CD14-positive monocyte (primary cell): ENCODE data around the gene SDCBP2. TPM values are rescaled to one million over a fixed set of nuclear protein-coding genes. Genes with fewer than 3 reads are reported as not detected.

Source experiments
- DNase-seq, 3 donors: peaks; one replicate each; pipeline ENCODE4 v3.0.0-alpha.2; 2011 to 2022
- H2AFZ ChIP-seq: 2 replicates; pipeline ENCODE4 v1.6.0; 2012; ENCODE audit warnings: mild to moderate bottlenecking, low read depth, low read length, inconsistent platforms; ENCODE audit not compliant: insufficient read depth, poor library complexity, severe bottlenecking
- H3K27ac ChIP-seq, 2 donors: 1 replicate in 1 of 2; 2 replicates in 1 of 2; pipeline ENCODE4 v1.5.1; 2012 to 2013; ENCODE audit warnings: low read length in 2 of 2, control low read depth in 1 of 2, inconsistent platforms in 1 of 2, low read depth in 1 of 2, mild to moderate bottlenecking in 1 of 2
- H3K27me3 ChIP-seq, 2 donors: one replicate each; pipeline versions ENCODE4 v1.6.0 to v1.6.1; 2011 to 2013; ENCODE audit warnings: low read length in 2 of 2; ENCODE audit not compliant: control insufficient read depth in 2 of 2, insufficient read depth in 2 of 2
- H3K36me3 ChIP-seq, 2 donors: replicated peaks in 1 of 2; 1 replicate in 1 of 2; 2 replicates in 1 of 2; pipeline versions ENCODE4 v1.5.1 to v1.6.1; 2012 to 2013; ENCODE audit warnings: low read length in 2 of 2, control low read depth in 1 of 2, inconsistent platforms in 1 of 2, mild to moderate bottlenecking in 1 of 2; ENCODE audit not compliant: insufficient read depth in 2 of 2, control insufficient read depth in 1 of 2
- H3K4me1 ChIP-seq, 2 donors: 1 replicate in 1 of 2; 2 replicates in 1 of 2; pipeline versions ENCODE4 v1.5.1 to v1.6.1; 2012 to 2013; ENCODE audit warnings: low read length in 2 of 2, control low read depth in 1 of 2, inconsistent platforms in 1 of 2, mild to moderate bottlenecking in 1 of 2, moderate library complexity in 1 of 2; ENCODE audit not compliant: insufficient read depth in 2 of 2, control insufficient read depth in 1 of 2
- H3K4me2 ChIP-seq: replicated peaks from 2 replicates; pipeline ENCODE3; 2012; ENCODE audit warnings: low read length, moderate library complexity, mild to moderate bottlenecking; ENCODE audit not compliant: poor library complexity, severe bottlenecking; ENCODE audit errors: extremely low read depth
- H3K4me3 ChIP-seq, 3 experiments: fragments of 200-600 bp in 1 of 3; sonication (generic) in 1 of 3; replicated peaks in 1 of 3; 1 replicate in 2 of 3; 2 replicates in 1 of 3; pipeline ENCODE4 v1.5.1; 2011 to 2013; ENCODE audit warnings: low read length in 3 of 3, mild to moderate bottlenecking in 3 of 3, control low read depth in 2 of 3, low read depth in 2 of 3, inconsistent platforms in 1 of 3, moderate library complexity in 1 of 3
- H3K79me2 ChIP-seq: 2 replicates; pipeline ENCODE4 v1.6.0; 2012; ENCODE audit warnings: mild to moderate bottlenecking, control low read depth, inconsistent platforms, low read length, moderate library complexity; ENCODE audit not compliant: insufficient read depth
- H3K9ac ChIP-seq: 2 replicates; pipeline ENCODE4 v1.6.0; 2017; ENCODE audit warnings: low read length, mild to moderate bottlenecking; ENCODE audit not compliant: insufficient read depth, poor library complexity, severe bottlenecking
- H3K9me3 ChIP-seq, 2 donors: replicated peaks in 1 of 2; 1 replicate in 1 of 2; 2 replicates in 1 of 2; pipeline versions ENCODE4 v1.5.1 to v1.6.1; 2012 to 2013; ENCODE audit warnings: low read length in 2 of 2, control low read depth in 1 of 2; ENCODE audit not compliant: control insufficient read depth in 1 of 2, insufficient read depth in 1 of 2
- H4K20me1 ChIP-seq: 2 replicates; pipeline ENCODE4 v1.6.0; 2012; ENCODE audit warnings: mild to moderate bottlenecking, low read length, control low read depth, moderate library complexity; ENCODE audit not compliant: insufficient read depth
- H3K27ac Mint-ChIP-seq, 7 donors: one replicate each; pipeline ENCODE4 v1.8.0; 2020; ENCODE audit warnings: mild to moderate bottlenecking in 7 of 7, mixed read lengths in 7 of 7, moderate library complexity in 6 of 7, inconsistent platforms in 2 of 7
- H3K27me3 Mint-ChIP-seq, 3 donors: one replicate each; pipeline ENCODE4 v1.8.0; 2021 to 2022; ENCODE audit warnings: low read depth in 3 of 3, mild to moderate bottlenecking in 3 of 3, mixed read lengths in 3 of 3, moderate library complexity in 3 of 3, inconsistent platforms in 1 of 3
- H3K36me3 Mint-ChIP-seq, 2 donors: one replicate each; pipeline ENCODE4 v1.8.0; 2020; ENCODE audit warnings: mixed read lengths in 2 of 2, inconsistent platforms in 1 of 2, mild to moderate bottlenecking in 1 of 2
- H3K4me1 Mint-ChIP-seq: one replicate; pipeline ENCODE4 v1.8.0; 2020; ENCODE audit warnings: mild to moderate bottlenecking, mixed read lengths
- H3K4me3 Mint-ChIP-seq, 2 donors: one replicate each; pipeline ENCODE4 v1.8.0; 2020; ENCODE audit warnings: mild to moderate bottlenecking in 2 of 2, mixed read lengths in 2 of 2, moderate library complexity in 1 of 2
- H3K9me3 Mint-ChIP-seq, 7 donors: one replicate each; pipeline ENCODE4 v1.8.0; 2020 to 2022; ENCODE audit warnings: mixed read lengths in 7 of 7, mild to moderate bottlenecking in 6 of 7, moderate library complexity in 6 of 7, inconsistent platforms in 2 of 7
- CTCF ChIP-seq: fragments of 200-600 bp; IDR thresholded peaks from one replicate; pipeline ENCODE4 v1.8.0; 2022; ENCODE audit warnings: antibody characterized with exemption, mild to moderate bottlenecking
- WGBS: methylation state at CpG from one replicate; pipeline ENCODE4 v1.1.5; 2013; ENCODE audit warnings: missing lambda C conversion rate; ENCODE audit not compliant: insufficient coverage; 5-methylcytosine and 5-hydroxymethylcytosine counted together
- intact Hi-C, 2 donors: fragments of 100-400 bp; cut with micrococcal nuclease; formaldehyde crosslinking; loops; one replicate each; pipeline versions ENCODE4 v1.15.0 to v1.15.1; 2023
- polyA plus RNA-seq, 3 donors: library from polyadenylated mRNA; depleted of rRNA in 1 of 3; unstranded in 2 of 3; stranded (reverse) in 1 of 3; fragments of 300-500 nt in 2 of 3; fragments of >200 nt in 1 of 3; fragmentation: Illumina TruSeq in 2 of 3; gene quantifications; 1 replicate in 2 of 3; 2 replicates in 1 of 3; pipeline ENCODE4 v1.2.3, GENCODE V29; 2012 to 2021

The SDCBP2 gene
- polyA plus RNA-seq, 3 donors, result 0.69 to 1.0 (median 0.71) TPM

DNA sequence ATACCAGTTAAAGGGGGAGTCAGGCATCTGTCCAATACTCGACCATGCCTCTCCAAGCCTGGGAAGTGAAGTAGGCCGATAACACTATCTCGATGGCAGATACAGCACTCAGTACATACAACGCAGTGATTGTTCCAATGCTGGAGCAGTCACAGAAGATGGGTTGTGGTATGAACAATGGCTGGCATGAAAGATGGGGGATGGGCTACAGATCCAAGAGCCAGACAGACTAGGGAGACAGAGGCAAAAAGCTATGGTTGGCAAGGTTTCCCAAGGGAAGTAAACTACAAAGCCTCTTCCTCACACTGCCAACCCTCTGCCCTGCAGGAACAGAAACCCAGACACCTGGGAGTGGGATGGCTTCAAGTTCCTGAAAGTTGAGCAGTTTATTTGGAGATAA, 44.7 kb upstream of the SDCBP2 start:
- Histone ChIP-seq H3K27ac (peak overlapping the region in 1 of 2 donors; percentile 53), H3K27me3 (no peaks in the 10 kb centered on the region), H3K9ac (no peak overlapping the region), H3K36me3 (peaks cover 48 to 61% of the 10 kb centered on the region in 2 donors), H3K9me3 (no peaks in the 10 kb centered on the region), H2AFZ (no peak overlapping the region), H3K4me2 (no peak overlapping the region), H3K4me1 (peaks cover 42 to 44% of the 10 kb centered on the region in 2 donors), H3K79me2 (peaks cover 84% of the 10 kb centered on the region), H4K20me1 (peaks cover 98% of the 10 kb centered on the region), H3K4me3 (no peak overlapping the region)
- 96% methylated on average over 4 of the region's 4 CpGs for WGBS
- Mint-ChIP-seq H3K9me3 (no peaks in the 10 kb centered on the region), H3K4me1 (peaks cover 61% of the 10 kb centered on the region), H3K36me3 (peaks cover 48 to 78% of the 10 kb centered on the region in 2 donors), H3K4me3 (no peak overlapping the region), H3K27me3 (peaks cover 0 to 3% (median 2%) of the 10 kb centered on the region in 3 donors), H3K27ac (peak overlapping the region in 5 of 7 donors; percentile 25 to 53 (median 32))
- no peak for DNase-seq
- TF ChIP-seq CTCF, result no peak
- intact Hi-C loops, result no loop called here

GRCh38 chr20:1373036-1373435, 44.1 kb upstream of the SDCBP2 start:
- Histone ChIP-seq H3K4me1 (peaks cover 36 to 38% of the 10 kb centered on the region in 2 donors), H3K27ac (peak overlapping the region in 1 of 2 donors; percentile 53), H3K4me3 (no peak overlapping the region), H3K9ac (no peak overlapping the region), H3K79me2 (peaks cover 84% of the 10 kb centered on the region), H4K20me1 (peaks cover 98% of the 10 kb centered on the region), H3K4me2 (no peak overlapping the region), H2AFZ (no peak overlapping the region), H3K27me3 (no peaks in the 10 kb centered on the region), H3K9me3 (no peaks in the 10 kb centered on the region), H3K36me3 (peaks cover 53 to 67% of the 10 kb centered on the region in 2 donors)
- H3K27ac Mint-ChIP-seq, result peak overlapping the region in 1 of 7 donors; percentile 6
- peaks cover 0 to 3% (median 2%) of the 10 kb centered on the region in 3 donors for H3K27me3 Mint-ChIP-seq
- peaks cover 55% of the 10 kb centered on the region for H3K4me1 Mint-ChIP-seq
- H3K4me3 Mint-ChIP-seq, result no peak overlapping the region
- no peak for TF ChIP-seq CTCF
- DNase-seq, result no peak
- intact Hi-C loops, result no loop called here
- H3K36me3 Mint-ChIP-seq, result peaks cover 53 to 80% of the 10 kb centered on the region in 2 donors
- WGBS, result no CpG with 5 or more reads among the region's 3 CpGs
- H3K9me3 Mint-ChIP-seq, result no peaks in the 10 kb centered on the region
